Measurements from ENCODE around the gene CHST15.
A peak's percentile ranks its signal among the peaks of the same experiment; 100 is the strongest.
"Not testable (repeated sequence)": the region's sequence is repeated elsewhere in the genome, so short reads cannot be mapped to it uniquely, and the experiment has no call there.

The CHST15 gene

GRCh38 chr10:124093774-124094418 lies 498 bp upstream of the CHST15 start:
- Histone ChIP-seq H3K27ac (peak overlapping the region; percentile 100), H3K36me3 (peaks cover 20% of the 10 kb centered on the region), H3K4me3 (ENCODE audit: low read depth in 1 of 2, low read length in 1 of 2) (peak overlapping the region; percentile 89 to 100), H3K4me1 (ENCODE audit: control insufficient read depth in 1 of 2, insufficient read depth in 1 of 2, low read depth in 1 of 2, low read length in 1 of 2) (peaks cover 40 to 41% of the 10 kb centered on the region in 2 experiments), H3K27me3 (peaks cover 50% of the 10 kb centered on the region)
- not testable (repeated sequence) for H3K9me3 ChIP-seq
- TF ChIP-seq, protein P1, sequence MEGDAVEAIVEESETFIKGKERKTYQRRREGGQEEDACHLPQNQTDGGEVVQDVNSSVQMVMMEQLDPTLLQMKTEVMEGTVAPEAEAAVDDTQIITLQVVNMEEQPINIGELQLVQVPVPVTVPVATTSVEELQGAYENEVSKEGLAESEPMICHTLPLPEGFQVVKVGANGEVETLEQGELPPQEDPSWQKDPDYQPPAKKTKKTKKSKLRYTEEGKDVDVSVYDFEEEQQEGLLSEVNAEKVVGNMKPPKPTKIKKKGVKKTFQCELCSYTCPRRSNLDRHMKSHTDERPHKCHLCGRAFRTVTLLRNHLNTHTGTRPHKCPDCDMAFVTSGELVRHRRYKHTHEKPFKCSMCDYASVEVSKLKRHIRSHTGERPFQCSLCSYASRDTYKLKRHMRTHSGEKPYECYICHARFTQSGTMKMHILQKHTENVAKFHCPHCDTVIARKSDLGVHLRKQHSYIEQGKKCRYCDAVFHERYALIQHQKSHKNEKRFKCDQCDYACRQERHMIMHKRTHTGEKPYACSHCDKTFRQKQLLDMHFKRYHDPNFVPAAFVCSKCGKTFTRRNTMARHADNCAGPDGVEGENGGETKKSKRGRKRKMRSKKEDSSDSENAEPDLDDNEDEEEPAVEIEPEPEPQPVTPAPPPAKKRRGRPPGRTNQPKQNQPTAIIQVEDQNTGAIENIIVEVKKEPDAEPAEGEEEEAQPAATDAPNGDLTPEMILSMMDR (IDR thresholded peaks at IDR 0.05) = peak; percentile 25

DNA sequence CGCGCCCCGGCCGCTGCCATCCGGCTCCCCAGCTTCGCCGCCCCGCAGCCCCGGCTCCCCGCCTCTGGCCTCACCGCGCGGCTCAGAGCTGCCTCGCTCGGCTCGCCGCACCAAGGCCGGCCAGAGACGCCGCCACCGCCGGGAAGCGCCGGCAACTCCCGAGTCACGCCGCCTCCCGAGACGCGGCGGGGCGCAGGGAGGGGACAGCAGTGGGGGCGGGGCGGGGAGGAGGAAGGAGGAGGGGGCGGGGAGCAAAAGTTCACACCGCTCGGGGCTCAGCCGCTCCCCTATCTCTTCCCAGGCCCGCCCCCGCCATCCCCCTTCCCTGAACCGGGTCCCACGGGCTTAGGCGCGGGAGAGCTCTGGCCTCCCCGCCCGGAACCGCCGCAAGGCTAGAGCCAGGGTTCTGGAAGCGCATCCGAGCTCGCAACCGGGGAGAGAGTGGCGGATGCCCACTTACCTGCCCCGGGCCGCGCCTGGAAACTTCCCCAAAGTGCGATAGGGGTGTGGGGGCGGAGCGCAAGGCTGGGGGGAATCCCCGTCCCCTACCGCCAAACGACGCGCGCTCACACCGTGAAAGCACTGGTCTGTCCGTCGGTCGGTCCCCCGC lies 1.0 kb downstream of the CHST15 start:
- peaks cover 38% of the 10 kb centered on the region for H3K27me3 ChIP-seq
- H3K9me3 ChIP-seq = no peaks in the 10 kb centered on the region
- peaks cover 53 to 57% of the 10 kb centered on the region in 2 experiments for H3K4me1 ChIP-seq (ENCODE audit: control insufficient read depth in 1 of 2, insufficient read depth in 1 of 2, low read depth in 1 of 2, low read length in 1 of 2)
- H3K36me3 ChIP-seq = peaks cover 34% of the 10 kb centered on the region
- TF ChIP-seq, protein P1 (IDR thresholded peaks at IDR 0.05) = peak; percentile 11
- H3K27ac ChIP-seq = peak overlapping the region; percentile 100
- H3K4me3 ChIP-seq (ENCODE audit: low read depth in 1 of 2, low read length in 1 of 2) = peak overlapping the region; percentile 89 to 100

GRCh38 chr10:124091646-124092249 lies 1.6 kb downstream of the CHST15 start:
- TF ChIP-seq, protein P1 (IDR thresholded peaks at IDR 0.05) = no peak
- Histone ChIP-seq H3K9me3 (no peaks in the 10 kb centered on the region), H3K36me3 (peaks cover 40% of the 10 kb centered on the region), H3K4me3 (ENCODE audit: low read depth in 1 of 2, low read length in 1 of 2) (peak overlapping the region; percentile 89 to 100), H3K27me3 (peaks cover 32% of the 10 kb centered on the region), H3K4me1 (ENCODE audit: control insufficient read depth in 1 of 2, insufficient read depth in 1 of 2, low read depth in 1 of 2, low read length in 1 of 2) (peaks cover 59 to 63% of the 10 kb centered on the region in 2 experiments), H3K27ac (peak overlapping the region; percentile 100)

- Histone ChIP-seq H3K27ac (peak overlapping the region; percentile 100), H3K27me3 (peaks cover 23% of the 10 kb centered on the region), H3K36me3 (peaks cover 46% of the 10 kb centered on the region), H3K4me3 (ENCODE audit: low read depth in 1 of 2, low read length in 1 of 2) (peak overlapping the region; percentile 89 to 100), H3K9me3 (no peaks in the 10 kb centered on the region), H3K4me1 (ENCODE audit: control insufficient read depth in 1 of 2, insufficient read depth in 1 of 2, low read depth in 1 of 2, low read length in 1 of 2) (peaks cover 70 to 73% of the 10 kb centered on the region in 2 experiments)
- TF ChIP-seq, protein P1 (IDR thresholded peaks at IDR 0.05) = no peak
These were observed 2.7 kb downstream of the CHST15 start for GRCh38 chr10:124090601-124091209.

DNA sequence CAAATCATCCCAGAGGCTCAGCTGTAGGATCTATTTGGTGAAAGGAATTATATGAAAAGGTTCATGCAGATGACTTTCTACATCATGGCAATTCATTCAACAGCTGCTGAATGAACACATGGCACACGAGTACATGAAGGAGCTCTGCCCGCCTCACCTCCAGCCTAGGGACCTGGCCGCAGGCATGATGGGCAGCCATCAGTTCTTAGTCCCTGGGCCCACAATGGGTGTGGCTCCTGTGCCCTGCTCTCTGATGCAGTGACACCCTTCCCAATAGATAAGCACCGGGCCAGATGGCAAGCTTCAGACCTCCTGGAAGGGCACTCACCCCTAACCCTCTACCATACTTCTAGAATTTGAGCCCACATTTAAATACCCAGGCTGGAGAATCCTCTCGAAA lies 3.5 kb downstream of the CHST15 start:
- no peaks in the 10 kb centered on the region for H3K9me3 ChIP-seq
- H3K4me3 ChIP-seq (ENCODE audit: low read depth in 1 of 2, low read length in 1 of 2) = peak overlapping the region; percentile 89 to 100
- H3K4me1 ChIP-seq (ENCODE audit: control insufficient read depth in 1 of 2, insufficient read depth in 1 of 2, low read depth in 1 of 2, low read length in 1 of 2) = peaks cover 68 to 75% of the 10 kb centered on the region in 2 experiments
- peaks cover 54% of the 10 kb centered on the region for H3K36me3 ChIP-seq
- TF ChIP-seq, protein P1 (IDR thresholded peaks at IDR 0.05) = no peak
- H3K27me3 ChIP-seq = peaks cover 14% of the 10 kb centered on the region
- H3K27ac ChIP-seq = peak overlapping the region; percentile 100
